Medulla oblongata (tissue), 1 donor: Measurements from ENCODE around the gene SNX8.
"Not testable (repeated sequence)": the region's sequence is repeated elsewhere in the genome, so short reads cannot be mapped to it uniquely, and the experiment has no call there.

ENCODE experiments used
- DNase-seq: peaks from one replicate; pipeline ENCODE4 v3.0.0-alpha.2; 2015; ENCODE audit errors: extremely low spot score

Gene SNX8, protein sequence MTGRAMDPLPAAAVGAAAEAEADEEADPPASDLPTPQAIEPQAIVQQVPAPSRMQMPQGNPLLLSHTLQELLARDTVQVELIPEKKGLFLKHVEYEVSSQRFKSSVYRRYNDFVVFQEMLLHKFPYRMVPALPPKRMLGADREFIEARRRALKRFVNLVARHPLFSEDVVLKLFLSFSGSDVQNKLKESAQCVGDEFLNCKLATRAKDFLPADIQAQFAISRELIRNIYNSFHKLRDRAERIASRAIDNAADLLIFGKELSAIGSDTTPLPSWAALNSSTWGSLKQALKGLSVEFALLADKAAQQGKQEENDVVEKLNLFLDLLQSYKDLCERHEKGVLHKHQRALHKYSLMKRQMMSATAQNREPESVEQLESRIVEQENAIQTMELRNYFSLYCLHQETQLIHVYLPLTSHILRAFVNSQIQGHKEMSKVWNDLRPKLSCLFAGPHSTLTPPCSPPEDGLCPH

DNA sequence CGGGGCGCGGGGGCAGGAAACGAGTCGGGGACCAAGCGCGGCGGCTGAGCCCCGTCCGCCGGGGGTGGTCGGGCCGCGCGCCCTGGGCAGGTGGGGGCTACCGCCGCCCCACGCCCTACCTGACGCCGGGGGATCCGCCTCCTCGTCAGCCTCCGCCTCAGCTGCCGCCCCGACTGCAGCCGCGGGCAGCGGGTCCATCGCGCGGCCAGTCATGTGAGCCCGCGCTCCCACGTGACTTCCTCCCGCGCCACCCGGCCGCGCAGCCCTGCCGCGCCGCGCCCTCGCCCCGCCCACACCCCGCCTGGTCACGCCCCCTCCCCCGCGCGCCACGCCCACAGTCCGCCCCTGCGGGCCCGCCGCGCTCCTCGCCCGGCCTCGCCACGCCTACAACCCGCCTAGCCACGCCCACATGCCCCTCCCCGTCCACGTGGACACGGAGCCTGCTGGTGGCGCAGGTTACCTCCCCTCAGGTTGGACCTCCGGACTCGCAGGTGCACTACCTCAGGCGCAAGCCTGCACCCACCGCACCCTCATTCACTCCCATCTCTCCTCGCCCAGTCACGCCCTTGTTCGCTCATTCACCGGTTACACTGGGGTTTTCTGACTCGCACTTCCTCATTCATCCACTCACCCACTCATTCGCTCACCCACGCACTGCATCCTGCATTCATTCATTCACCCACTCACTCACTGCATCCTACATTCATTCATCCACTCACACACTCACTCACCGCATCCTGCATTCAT lies at the start of gene SNX8:
TSS of gene SNX8 (minus strand) at position 233 of the 747 bp plus-strand sequence. CDS start at position 213, 20 bp downstream.
- DNase-seq = peak; percentile 86

DNA sequence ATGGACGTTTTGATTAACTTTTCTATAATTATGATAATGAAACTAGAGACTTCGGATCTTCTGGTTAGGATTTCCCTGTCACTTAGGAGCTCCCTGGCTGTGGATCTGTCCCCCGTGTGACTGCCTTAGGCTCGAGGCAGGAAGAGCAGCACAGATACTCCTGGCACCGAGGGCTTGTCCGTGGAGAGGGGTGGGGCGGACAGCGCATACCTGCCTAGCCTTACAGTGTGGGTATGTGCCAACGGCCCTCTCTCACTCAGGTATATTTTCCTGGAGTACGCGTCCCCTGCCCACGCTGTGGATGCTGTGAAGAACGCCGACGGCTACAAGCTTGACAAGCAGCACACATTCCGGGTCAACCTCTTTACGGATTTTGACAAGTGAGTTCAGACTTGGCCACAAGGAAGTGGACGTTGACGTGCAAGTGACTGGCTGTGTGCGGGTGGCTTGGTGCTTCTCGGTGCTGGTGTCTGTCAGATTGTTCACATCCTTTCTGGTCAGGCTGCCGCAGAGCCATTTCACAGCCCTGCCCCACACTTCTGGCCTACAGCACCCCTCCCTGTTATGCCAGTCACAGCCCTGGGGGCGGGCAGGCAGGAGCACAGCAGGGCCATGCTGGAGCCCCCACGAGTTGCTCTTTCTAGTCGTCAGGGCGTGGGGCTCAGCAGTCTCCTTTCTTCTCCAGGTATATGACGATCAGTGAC lies 48.3 kb upstream of the SNX8 start:
- no peak for DNase-seq

DNA sequence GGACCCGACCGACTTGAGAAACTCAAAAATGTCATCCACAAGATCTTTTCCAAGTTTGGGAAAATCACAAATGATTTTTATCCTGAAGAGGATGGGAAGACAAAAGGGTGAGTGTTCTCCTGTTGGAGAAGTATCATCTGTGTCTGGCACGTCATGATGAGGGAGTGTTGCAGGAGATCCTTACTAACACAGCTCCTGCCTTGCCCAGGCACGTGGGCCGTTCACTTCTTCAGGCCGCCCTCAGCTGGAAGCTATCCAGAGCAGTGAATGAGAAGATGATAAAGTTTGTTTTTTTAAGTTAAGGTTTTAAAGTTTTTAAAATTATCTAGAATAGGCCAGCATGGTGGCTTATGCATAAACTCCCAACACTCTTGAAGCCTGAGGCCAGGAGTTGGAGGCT lies 46.6 kb upstream of the SNX8 start:
- no peak for DNase-seq

DNA sequence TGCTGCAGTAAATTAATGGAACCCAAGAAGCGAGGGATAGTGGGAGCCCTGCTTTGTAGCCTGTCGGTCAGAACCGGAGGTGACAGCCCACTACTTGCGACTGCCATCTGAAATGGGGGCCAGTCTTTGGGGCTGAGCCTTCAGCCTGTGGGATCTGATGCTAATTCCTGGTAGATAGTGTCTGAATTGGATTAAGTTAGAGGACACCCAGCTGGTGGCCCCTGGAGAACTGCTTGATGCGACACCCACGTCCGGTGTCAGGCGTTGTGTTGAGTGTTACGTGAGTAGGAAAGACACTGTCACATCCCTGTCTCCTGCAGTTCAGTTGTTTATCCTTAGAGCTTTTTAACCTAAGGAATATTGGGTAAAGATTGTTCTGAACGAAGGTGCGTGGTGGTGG lies 45.4 kb upstream of the SNX8 start:
- no peak for DNase-seq

DNA sequence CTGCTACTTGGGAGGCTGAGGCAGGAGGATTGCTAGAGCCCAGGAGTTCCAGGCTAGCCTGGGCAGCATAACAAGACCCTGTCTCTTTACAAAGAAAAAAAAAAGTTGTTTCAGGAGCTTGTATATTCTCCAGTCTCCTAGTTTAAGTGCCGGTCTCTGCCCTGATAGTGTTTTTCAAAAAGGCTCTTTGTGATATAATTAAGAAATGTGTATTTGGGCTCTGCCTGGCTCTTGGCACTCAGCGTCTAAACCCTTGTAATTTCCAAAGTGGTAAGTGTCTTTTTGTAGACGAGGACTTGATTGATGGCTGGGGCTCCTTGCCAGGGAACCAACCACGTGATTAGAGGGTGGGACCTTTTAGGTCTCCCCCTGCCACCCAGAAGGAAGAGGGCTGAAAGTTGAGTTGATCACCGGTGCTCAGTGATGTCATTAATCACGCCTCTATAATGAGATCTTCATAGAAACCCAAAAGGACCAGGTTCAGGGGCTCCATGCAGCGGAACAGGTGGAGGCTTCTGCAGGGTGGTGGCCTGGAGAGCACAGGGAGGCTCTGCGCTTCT lies 44.8 kb upstream of the SNX8 start:
- DNase-seq = no peak

DNA sequence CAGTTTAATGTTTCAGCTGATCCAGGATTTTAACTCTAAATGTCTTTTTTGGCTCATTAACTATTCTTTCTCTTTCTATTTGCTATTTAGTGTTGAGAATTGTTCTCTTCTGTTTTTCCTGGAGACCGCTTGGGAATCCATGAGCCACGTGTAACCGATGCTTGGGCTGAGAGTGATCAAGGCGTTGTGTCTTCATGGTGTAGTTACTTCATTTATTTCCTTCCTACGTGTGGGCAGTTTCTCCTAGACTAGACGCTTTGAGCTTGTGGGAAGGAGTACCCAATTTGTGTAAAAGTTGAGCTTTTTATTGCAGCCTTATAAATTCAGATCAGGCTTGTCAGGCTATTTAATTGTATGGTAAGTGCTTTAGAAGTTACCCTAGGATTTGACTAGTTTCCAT lies 43.3 kb upstream of the SNX8 start:
- DNase-seq = no peak

DNA sequence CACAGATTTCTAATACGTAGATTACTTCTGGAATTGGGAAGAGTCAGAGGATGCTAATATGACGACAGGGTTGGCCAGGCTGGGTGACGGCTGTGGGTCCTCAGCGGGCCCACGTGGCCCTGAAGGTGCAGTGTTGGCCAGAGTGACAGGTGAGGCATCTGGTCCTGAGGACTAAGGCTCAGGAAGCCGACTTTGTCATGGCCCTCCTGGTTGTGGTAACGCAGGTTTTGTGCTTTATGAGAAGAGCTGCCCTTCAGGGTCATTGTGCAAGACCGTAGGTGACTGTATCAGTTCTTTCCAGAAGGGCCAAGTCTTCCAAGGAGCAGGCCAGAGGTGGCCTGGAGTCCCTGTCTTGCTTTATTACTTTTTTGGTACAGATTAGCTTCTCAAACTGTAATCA lies 42.9 kb upstream of the SNX8 start:
- no peak for DNase-seq

DNA sequence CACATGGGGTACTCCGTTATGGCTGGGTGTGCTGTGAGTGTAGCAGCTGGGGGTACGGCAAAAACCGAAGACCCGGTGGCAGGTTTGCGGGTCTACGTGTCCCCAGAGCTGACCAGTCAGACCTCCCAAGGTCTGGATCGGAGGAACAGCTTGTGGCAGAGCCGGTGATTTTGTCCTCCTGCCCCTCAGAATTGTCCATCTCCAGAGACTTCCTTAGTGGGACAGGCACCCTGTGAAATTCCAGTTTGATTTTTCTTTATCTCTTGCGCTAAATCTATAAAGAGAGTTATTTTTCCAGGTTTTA lies 41.4 kb upstream of the SNX8 start:
- DNase-seq = no peak

DNA sequence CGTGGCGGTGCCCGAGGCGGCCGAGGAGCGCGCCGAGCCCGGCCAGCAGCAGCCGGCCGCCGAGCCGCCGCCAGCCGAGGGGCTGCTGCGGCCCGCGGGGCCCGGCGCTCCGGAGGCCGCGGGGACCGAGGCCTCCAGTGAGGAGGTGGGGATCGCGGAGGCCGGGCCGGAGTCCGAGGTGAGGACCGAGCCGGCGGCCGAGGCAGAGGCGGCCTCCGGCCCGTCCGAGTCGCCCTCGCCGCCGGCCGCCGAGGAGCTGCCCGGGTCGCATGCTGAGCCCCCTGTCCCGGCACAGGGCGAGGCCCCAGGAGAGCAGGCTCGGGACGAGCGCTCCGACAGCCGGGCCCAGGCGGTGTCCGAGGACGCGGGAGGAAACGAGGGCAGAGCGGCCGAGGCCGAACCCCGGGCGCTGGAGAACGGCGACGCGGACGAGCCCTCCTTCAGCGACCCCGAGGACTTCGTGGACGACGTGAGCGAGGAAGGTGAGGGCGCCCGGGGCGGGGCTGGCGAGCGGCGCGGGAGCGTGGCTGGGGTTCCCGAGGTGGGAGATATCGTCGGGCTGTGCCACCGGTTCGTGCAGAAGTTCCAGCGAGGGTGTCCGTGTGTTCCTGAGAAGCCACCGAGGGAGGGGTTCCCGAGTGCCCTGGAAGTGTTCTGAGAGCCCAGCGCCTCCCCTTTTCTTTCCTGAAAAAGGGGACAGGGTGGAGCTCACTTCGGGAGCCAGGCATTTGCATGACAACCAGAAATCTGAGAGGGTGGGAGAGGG lies 40.9 kb upstream of the SNX8 start:
- DNase-seq = no peak

DNA sequence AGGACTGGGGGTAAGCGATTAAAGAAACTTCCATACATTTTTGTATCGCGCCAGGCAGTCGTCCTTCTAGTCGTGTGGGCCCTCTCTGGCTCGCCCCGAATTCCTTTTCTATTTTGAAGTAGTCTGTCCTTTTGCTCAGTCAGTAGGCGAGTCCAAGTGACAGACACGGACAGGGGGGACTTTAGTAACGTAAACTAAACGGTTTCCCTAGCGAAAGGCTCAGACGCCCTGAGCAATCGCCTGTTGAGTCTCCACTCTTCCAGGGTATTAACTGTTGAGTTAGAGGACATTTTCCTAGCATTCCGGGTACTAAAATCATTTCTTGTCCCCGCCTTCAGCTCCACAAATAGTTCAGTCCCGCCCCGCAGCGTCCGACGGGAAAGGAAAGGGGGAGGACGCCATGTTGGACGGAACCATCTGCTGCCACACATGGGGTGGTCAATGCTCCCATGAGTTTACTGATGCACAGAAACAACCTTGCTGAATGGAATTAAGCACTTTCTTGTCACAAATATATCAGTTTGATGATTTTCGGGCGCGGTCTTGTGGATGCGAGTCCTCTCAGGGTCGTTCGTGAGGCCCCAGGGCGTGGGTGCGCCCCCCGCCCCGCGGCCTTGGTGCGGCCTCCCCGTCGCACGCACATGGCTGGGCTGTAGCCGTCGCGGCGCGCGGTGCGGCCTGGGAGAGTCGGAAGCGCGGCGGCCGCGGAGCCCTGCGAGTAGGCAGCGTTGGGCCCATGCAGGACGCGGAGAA lies 40.1 kb upstream of the SNX8 start, which contains the start of gene EIF3B:
TSS of gene EIF3B (plus strand) at position 642 of the 753 bp plus-strand sequence. CDS start at position 737, 95 bp downstream.
- DNase-seq = peak; percentile 90

DNA sequence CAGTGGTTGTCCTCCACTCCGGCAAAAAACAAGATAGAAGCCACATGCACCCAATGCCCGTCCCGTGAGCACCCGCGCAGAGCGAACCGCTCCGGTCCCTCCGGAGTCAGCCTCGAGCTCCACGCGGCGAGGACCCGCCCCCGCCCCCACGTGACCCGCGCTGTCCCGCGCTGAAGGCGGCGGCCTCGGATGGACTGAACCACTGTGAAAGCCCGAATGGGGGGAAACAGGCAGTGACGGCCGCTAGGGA lies 39.6 kb upstream of the SNX8 start:
- peak; percentile 89 for DNase-seq

DNA sequence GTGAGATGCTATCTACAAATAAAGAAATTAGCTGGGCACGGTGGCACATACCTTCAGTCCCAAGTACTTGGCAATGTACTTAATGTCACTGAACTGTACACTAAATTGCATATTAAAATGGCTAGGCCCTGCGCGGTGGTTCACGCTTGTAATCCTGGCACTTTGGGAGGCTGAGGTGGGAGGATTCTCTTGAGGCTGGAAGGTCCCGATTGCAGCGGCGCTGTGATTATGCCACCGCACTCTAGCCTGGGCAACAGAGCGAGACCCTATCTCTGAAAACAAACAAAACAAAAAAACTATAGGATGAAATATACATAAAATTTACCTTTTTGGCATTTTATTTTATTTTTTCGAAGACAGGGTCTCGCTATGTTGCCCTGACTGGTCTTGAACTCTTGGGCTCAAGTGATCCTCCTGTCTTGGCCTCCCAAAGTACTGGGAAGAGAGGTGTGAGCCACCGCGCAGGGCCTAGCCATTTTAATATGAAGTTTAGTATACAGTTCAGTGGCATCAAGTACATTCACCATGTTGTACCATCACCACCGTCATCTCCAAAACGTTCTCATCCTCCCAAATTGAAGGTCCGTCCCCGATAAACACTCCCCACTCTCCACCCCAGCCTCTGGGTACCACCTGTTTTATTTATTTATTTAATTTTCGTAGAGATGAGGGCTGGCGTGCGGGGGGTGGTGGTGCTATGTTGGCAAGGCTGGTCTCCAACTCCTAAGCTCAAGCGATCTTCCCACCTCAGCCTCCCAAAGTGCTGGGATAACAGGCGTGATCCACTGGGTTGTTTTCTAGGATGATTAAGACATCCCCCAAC lies 39.1 kb upstream of the SNX8 start:
- DNase-seq = no peak

DNA sequence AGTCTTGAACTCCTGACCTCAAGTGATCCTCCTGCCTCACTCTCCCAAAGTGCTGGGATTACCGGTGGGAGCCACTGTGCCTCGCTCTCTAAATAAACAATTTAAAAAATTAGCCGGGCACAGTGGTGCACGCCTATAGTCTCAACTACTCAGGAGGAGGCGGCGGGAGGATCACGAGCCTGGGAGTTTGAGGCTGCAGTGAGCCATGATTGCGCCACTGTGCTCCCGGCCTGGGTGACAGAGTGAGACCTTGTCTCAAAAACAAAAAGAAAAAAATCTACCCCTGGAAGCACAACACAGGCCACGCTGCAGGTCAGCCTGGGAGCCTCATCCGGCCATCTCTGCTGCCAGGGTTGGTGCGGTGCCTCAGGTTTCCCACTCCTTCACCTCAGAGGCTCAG lies 36.6 kb upstream of the SNX8 start:
- DNase-seq = no peak

DNA sequence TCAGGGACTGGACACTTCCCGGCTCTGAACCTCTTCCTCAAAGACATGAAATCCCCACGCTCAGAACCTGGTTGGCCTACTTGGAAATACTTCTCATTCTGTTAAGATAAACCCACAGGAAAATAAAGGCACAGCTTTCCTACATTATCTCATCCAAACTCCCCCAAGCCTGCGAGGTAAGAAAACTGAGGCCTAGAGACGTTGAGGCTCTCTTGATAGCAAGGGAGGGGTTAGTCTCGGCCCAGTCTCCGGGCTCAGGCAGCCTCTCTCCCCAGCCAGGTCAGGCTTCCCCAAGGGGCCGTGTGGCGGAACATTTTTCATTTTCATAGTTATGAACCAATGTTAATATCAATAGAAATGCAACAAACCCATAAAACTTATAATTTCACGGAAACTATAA lies 35.8 kb upstream of the SNX8 start:
- no peak for DNase-seq

DNA sequence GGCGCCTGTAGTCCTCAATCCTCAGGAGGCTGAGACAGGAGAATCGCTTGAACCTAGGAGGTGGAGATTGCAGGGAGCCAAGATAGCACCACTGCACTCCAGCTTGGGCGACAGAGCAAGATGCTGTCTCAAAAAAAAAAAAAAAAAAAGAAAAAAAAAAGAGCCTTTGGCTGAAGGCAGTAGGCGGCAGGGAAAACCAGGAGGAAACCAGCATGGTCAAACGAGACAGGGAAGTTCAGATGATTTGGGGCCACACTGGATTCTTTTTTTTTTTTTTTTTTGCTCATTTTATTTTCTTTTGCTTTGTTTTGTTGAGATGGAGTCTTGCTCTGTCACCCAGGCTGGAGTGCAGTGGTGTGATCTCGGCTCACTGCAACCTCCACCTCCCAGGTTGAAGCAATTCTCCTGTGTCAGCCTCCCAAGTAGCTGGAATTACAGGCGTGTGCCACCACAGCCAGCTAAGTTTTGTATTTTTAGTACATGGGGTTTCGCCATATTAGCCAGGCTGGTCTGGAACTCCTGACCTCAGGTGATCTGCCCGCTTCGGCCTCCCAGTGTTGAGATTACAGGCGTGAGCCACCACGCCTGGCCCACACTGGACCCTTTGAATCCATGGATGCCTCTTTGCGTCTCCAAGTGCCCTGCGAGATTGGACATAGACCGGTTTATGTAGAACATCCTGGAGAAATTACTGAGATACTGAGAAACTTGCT lies 33.3 kb upstream of the SNX8 start:
- not testable (repeated sequence) for DNase-seq

DNA sequence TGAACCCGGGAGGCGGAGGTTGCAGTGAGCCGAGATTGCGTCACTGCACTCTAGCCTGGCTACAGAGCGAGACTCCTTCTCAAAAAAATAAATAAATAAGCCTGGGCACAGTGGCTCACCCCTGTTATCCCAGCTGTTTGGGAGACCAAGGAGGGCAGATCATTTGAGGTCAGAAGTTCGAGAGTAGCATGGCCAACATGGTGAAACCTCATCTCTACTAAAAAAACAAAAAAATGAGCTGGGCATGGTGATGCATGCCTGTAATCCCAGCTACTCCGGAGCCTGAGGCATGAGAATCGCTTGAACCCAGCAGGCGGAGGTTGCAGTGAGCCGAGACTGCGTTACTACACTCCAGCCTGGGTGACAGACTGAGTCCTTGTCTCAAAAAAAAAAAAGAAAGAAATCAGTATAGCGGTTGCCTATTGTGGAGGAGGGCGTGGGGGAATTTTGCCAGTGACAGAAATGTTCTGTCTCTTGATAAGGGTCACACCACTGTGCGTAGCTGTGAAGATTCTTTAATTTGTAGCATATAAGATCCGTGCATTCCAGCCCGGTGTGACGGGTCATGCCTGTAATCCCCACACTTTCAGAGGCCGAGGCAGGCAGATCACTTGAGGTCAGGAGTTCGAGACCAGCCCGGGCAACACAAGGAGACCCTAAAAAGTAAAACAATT lies 22.5 kb upstream of the SNX8 start:
- no peak for DNase-seq

DNA sequence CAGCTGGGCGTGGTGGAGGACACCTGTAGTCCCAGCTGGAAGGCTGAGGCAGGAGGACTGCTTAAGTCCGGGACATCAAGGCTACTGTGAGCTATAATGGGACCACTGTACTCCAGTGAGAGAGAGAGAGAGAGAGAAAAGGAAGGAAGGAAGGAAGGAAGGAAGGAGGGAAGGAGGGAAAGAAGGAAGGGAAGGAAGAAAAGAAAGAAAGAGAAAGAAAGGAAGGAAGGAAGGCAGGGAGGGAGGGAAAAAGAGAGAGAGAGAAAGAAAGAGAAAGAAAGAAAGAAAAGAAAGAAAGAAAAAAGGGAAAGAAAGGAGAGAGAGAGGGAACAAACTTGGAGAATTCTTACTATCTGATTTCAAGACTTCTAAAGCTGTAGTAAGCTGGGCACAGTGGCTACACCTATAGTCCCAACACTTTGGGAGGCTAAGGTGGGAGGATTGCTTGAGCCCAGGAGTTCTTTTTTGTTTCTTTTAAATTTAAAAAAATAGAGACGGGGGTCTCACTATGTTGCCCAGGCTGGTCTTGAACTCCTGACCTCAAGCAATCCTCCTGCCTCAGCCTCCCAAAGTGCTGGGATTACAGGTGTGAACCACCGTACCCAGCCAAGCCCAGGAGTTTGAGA lies 18.5 kb upstream of the SNX8 start:
- DNase-seq = not testable (repeated sequence)

DNA sequence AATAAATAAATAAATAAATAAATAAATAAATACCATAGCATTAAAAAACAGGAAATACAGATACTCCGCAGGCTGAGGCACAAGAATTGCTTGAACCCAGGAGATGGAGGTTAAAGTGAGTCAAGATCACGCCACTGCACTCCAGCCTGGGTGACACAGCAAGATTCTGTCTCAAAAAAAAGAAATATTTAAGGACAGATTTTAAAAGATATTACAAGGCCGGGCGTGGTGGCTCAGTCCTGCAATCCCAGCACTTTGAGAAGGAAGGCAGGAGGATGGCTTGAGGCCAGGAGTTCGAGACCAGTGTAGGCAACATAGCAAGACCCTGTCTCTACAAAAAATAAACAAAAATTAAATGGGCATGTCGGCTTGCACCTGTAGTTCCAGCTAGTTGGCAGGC lies 17.5 kb upstream of the SNX8 start:
- no peak for DNase-seq
